CD4-positive, alpha-beta memory T cell (primary cell): ENCODE results near the gene SYTL3. TPM values are rescaled to one million over a fixed set of nuclear protein-coding genes. Genes with fewer than 3 reads are reported as not detected.

ENCODE experiments used
- CTCF ChIA-PET: fragments of 350-600 bp; sonication (Branson Sonifier 250); formaldehyde crosslinking; loops from one replicate; lab custom pipeline; 2021; ENCODE audit warnings: inconsistent platforms; ENCODE audit not compliant: partially characterized antibody; lab: Charles Lee
- POLR2A ChIA-PET: fragments of 350-600 bp; sonication (Branson Sonifier 250); formaldehyde crosslinking; loops from one replicate; lab custom pipeline; 2021; ENCODE audit not compliant: partially characterized antibody; lab: Charles Lee
- DNase-seq, 5 donors: peaks; one replicate each; pipeline versions ENCODE4 v3.0.0 to v3.0.0-alpha.2; 2020 to 2022; ENCODE audit warnings: mixed read lengths in 1 of 5
- H3K27ac ChIP-seq: one replicate; pipeline ENCODE4 v1.7.0; 2013; ENCODE audit warnings: low read depth, low read length
- H3K27me3 ChIP-seq: 2 replicates; pipeline ENCODE4 v1.7.0; 2013; ENCODE audit warnings: mild to moderate bottlenecking, low read length, moderate library complexity; ENCODE audit not compliant: insufficient read depth
- H3K36me3 ChIP-seq: 2 replicates; pipeline ENCODE4 v1.7.0; 2013; ENCODE audit warnings: mild to moderate bottlenecking, low read length, moderate library complexity; ENCODE audit not compliant: insufficient read depth
- H3K4me1 ChIP-seq: 2 replicates; pipeline ENCODE4 v1.7.0; 2013; ENCODE audit warnings: mild to moderate bottlenecking, low read length, moderate library complexity; ENCODE audit not compliant: insufficient read depth
- H3K4me3 ChIP-seq, 2 donors: one replicate each; pipeline ENCODE4 v1.7.0; 2013; ENCODE audit warnings: low read length in 2 of 2, mild to moderate bottlenecking in 1 of 2
- H3K9me3 ChIP-seq, 2 donors: one replicate each; pipeline ENCODE4 v1.7.0; 2013; ENCODE audit warnings: low read length in 2 of 2, control low read depth in 1 of 2; ENCODE audit not compliant: control insufficient read depth in 1 of 2
- H3K27ac Mint-ChIP-seq, 7 donors: one replicate each; pipeline ENCODE4 v1.8.0; 2020 to 2021; ENCODE audit warnings: mixed read lengths in 7 of 7, mild to moderate bottlenecking in 6 of 7, inconsistent platforms in 3 of 7, moderate library complexity in 3 of 7
- H3K27me3 Mint-ChIP-seq, 2 donors: one replicate each; pipeline ENCODE4 v1.8.0; 2020 to 2021; ENCODE audit warnings: mixed read lengths in 2 of 2
- H3K36me3 Mint-ChIP-seq, 2 donors: one replicate each; pipeline ENCODE4 v1.8.0; 2020 to 2021; ENCODE audit warnings: mixed read lengths in 2 of 2, inconsistent platforms in 1 of 2, mild to moderate bottlenecking in 1 of 2
- H3K4me1 Mint-ChIP-seq, 4 donors: one replicate each; pipeline ENCODE4 v1.8.0; 2020 to 2021; ENCODE audit warnings: mixed read lengths in 4 of 4, mild to moderate bottlenecking in 1 of 4
- H3K4me3 Mint-ChIP-seq, 8 donors: one replicate each; pipeline ENCODE4 v1.8.0; 2020 to 2021; ENCODE audit warnings: mixed read lengths in 8 of 8, mild to moderate bottlenecking in 7 of 8, moderate library complexity in 6 of 8, inconsistent platforms in 3 of 8
- H3K9me3 Mint-ChIP-seq, 8 donors: one replicate each; pipeline ENCODE4 v1.8.0; 2020 to 2021; ENCODE audit warnings: mixed read lengths in 8 of 8, mild to moderate bottlenecking in 5 of 8, inconsistent platforms in 3 of 8, moderate library complexity in 1 of 8
- intact Hi-C: fragments of 100-400 bp; cut with micrococcal nuclease; formaldehyde crosslinking; loops from one replicate; pipeline ENCODE4 v1.15.1; 2023
- polyA plus RNA-seq, 2 donors: library from polyadenylated mRNA; unstranded; fragments of 300-500 nt; fragmentation: Illumina TruSeq; gene quantifications; one replicate each; pipeline ENCODE4 v1.2.3, GENCODE V29; 2021
- total RNA-seq, 2 experiments: library from RNA; stranded (reverse); gene quantifications; one replicate each; pipeline ENCODE4 v1.2.3, GENCODE V29; 2021

SYTL3 gene
- total and polyA plus RNA-seq, 4 experiments from 2014 or later = 11.9 to 24.3 (median 17.8) TPM

GRCh38 chr6:158680481-158680880 lies 30.6 kb downstream of the SYTL3 start:
- POLR2A ChIA-PET = no interaction called here

GRCh38 chr6:158684311-158684710 lies 34.5 kb downstream of the SYTL3 start:
- Histone ChIP-seq H3K9me3 (no peaks in the 10 kb centered on the region), H3K27ac (no peak overlapping the region), H3K27me3 (no peaks in the 10 kb centered on the region), H3K4me3 (no peak overlapping the region), H3K4me1 (peaks cover 47% of the 10 kb centered on the region), H3K36me3 (peaks cover 6% of the 10 kb centered on the region)
- no peaks in the 10 kb centered on the region for H3K27me3 Mint-ChIP-seq
- DNase-seq = no peak
- H3K36me3 Mint-ChIP-seq = peaks cover 33 to 56% of the 10 kb centered on the region in 2 donors
- H3K4me3 Mint-ChIP-seq = peak overlapping the region in 1 of 8 donors; percentile 18
- CTCF ChIA-PET = interaction anchor here (0.7 to 1.8 kb wide), 5 partner anchors 14 to 117 kb away, joined by 3 to 6 read pairs (median 3); no protein-coding TSS in a partner anchor
- H3K9me3 Mint-ChIP-seq = peaks cover 0 to 2% (median 0%) of the 10 kb centered on the region in 8 donors
- intact Hi-C loops = no loop called here
- POLR2A ChIA-PET = interaction anchor here (0.7 kb wide), 1 partner anchor 539 kb away, joined by 5 read pairs; no protein-coding TSS in a partner anchor
- peaks cover 42 to 62% (median 52%) of the 10 kb centered on the region in 4 donors for H3K4me1 Mint-ChIP-seq
- H3K27ac Mint-ChIP-seq = peak overlapping the region; percentile 1 to 100 (median 83)

More at GRCh38 chr6:158680481-158680880, 30.6 kb downstream of the SYTL3 start:
- DNase-seq = no peak
- Histone ChIP-seq H3K4me3 (no peak overlapping the region), H3K36me3 (peaks cover 6% of the 10 kb centered on the region), H3K27ac (no peak overlapping the region), H3K9me3 (no peaks in the 10 kb centered on the region), H3K27me3 (no peaks in the 10 kb centered on the region), H3K4me1 (peaks cover 9% of the 10 kb centered on the region)
- intact Hi-C loops = no loop called here
- no peaks in the 10 kb centered on the region for H3K27me3 Mint-ChIP-seq
- H3K4me1 Mint-ChIP-seq = peaks cover 14 to 26% (median 24%) of the 10 kb centered on the region in 4 donors
- peak overlapping the region in 5 of 7 donors; percentile 3 to 52 (median 19) for H3K27ac Mint-ChIP-seq
- CTCF ChIA-PET = interaction anchor here (0.6 to 2.5 kb wide), 2 partner anchors 20 to 216 kb away, joined by 4 to 9 read pairs; no protein-coding TSS in a partner anchor
- H3K36me3 Mint-ChIP-seq = peaks cover 33 to 57% of the 10 kb centered on the region in 2 donors
- no peak overlapping the region for H3K4me3 Mint-ChIP-seq
- no peaks in the 10 kb centered on the region for H3K9me3 Mint-ChIP-seq

GRCh38 chr6:158684745-158685324 lies 35.0 kb downstream of the SYTL3 start:
- Histone ChIP-seq H3K36me3 (peaks cover 6% of the 10 kb centered on the region), H3K27me3 (no peaks in the 10 kb centered on the region), H3K9me3 (no peaks in the 10 kb centered on the region), H3K27ac (no peak overlapping the region), H3K4me3 (no peak overlapping the region), H3K4me1 (peaks cover 52% of the 10 kb centered on the region)
- H3K9me3 Mint-ChIP-seq = peaks cover 0 to 2% (median 0%) of the 10 kb centered on the region in 8 donors
- DNase-seq = no peak
- POLR2A ChIA-PET = interaction anchor here (0.7 kb wide), 1 partner anchor 539 kb away, joined by 5 read pairs; no protein-coding TSS in a partner anchor
- H3K27ac Mint-ChIP-seq = peak overlapping the region; percentile 1 to 100 (median 80)
- H3K4me1 Mint-ChIP-seq = peaks cover 41 to 66% (median 52%) of the 10 kb centered on the region in 4 donors
- H3K27me3 Mint-ChIP-seq = no peaks in the 10 kb centered on the region
- intact Hi-C loops = no loop called here
- H3K4me3 Mint-ChIP-seq = no peak overlapping the region
- CTCF ChIA-PET = interaction anchor here (0.7 to 1.8 kb wide), 7 partner anchors 14 to 457 kb away, joined by 3 to 6 read pairs (median 3); no protein-coding TSS in a partner anchor
- peaks cover 33 to 52% of the 10 kb centered on the region in 2 donors for H3K36me3 Mint-ChIP-seq

GRCh38 chr6:158686311-158686710 lies 36.5 kb downstream of the SYTL3 start:
- Mint-ChIP-seq H3K36me3 (peaks cover 23 to 43% of the 10 kb centered on the region in 2 donors), H3K27ac (peak overlapping the region; percentile 98 to 100 (median 100)), H3K27me3 (no peaks in the 10 kb centered on the region), H3K9me3 (peaks cover 0 to 2% (median 0%) of the 10 kb centered on the region in 8 donors), H3K4me1 (peaks cover 44 to 74% (median 56%) of the 10 kb centered on the region in 4 donors), H3K4me3 (peak overlapping the region; percentile 13 to 91 (median 80))
- H3K36me3 ChIP-seq = peaks cover 6% of the 10 kb centered on the region
- no peaks in the 10 kb centered on the region for H3K27me3 ChIP-seq
- H3K9me3 ChIP-seq = no peaks in the 10 kb centered on the region
- peaks cover 65% of the 10 kb centered on the region for H3K4me1 ChIP-seq
- intact Hi-C loops = no loop called here
- H3K4me3 ChIP-seq = peak overlapping the region in 1 of 2 donors; percentile 25
- H3K27ac ChIP-seq = peak overlapping the region; percentile 85
- ChIA-PET CTCF (interaction anchor here (0.8 to 7.6 kb wide), 3 partner anchors 25 to 56 kb away, joined by 3 to 220 read pairs (median 3); no protein-coding TSS in a partner anchor), POLR2A (interaction anchor here (1.0 to 2.5 kb wide), 10 partner anchors 24 to 452 kb away, joined by 3 to 24 read pairs (median 4); partner anchors contain the start of genes DYNLT1, RSPH3 and SYTL3)
- no peak for DNase-seq

GRCh38 chr6:158686791-158687381 lies 37.0 kb downstream of the SYTL3 start:
- peak overlapping the region; percentile 85 for H3K27ac ChIP-seq
- peaks cover 19 to 40% of the 10 kb centered on the region in 2 donors for H3K36me3 Mint-ChIP-seq
- ChIA-PET POLR2A (interaction anchor here (0.7 to 2.5 kb wide), 13 partner anchors 10 to 453 kb away, joined by 3 to 24 read pairs (median 3); partner anchors contain the start of genes DYNLT1, RSPH3 and SYTL3), CTCF (interaction anchor here (0.8 to 7.6 kb wide), 6 partner anchors 11 to 466 kb away, joined by 3 to 220 read pairs (median 3); no protein-coding TSS in a partner anchor)
- peak overlapping the region in 1 of 2 donors; percentile 25 for H3K4me3 ChIP-seq
- intact Hi-C loops = loop anchor here (1.0 kb wide), 2 partner anchors 27 to 34 kb away; no protein-coding TSS in a partner anchor
- no peaks in the 10 kb centered on the region for H3K9me3 ChIP-seq
- H3K27me3 Mint-ChIP-seq = no peaks in the 10 kb centered on the region
- peaks cover 0 to 2% (median 0%) of the 10 kb centered on the region in 8 donors for H3K9me3 Mint-ChIP-seq
- peak; percentile 84 to 92 (median 87) for DNase-seq
- peak overlapping the region; percentile 53 to 91 (median 80) for H3K4me3 Mint-ChIP-seq
- peaks cover 6% of the 10 kb centered on the region for H3K36me3 ChIP-seq
- peaks cover 65% of the 10 kb centered on the region for H3K4me1 ChIP-seq
- peaks cover 43 to 77% (median 58%) of the 10 kb centered on the region in 4 donors for H3K4me1 Mint-ChIP-seq
- peak overlapping the region; percentile 98 to 100 (median 100) for H3K27ac Mint-ChIP-seq
- no peaks in the 10 kb centered on the region for H3K27me3 ChIP-seq

GRCh38 chr6:158687506-158687905 lies 37.7 kb downstream of the SYTL3 start:
- CTCF ChIA-PET = interaction anchor here (0.8 to 7.6 kb wide), 5 partner anchors 10 to 466 kb away, joined by 3 to 220 read pairs (median 3); no protein-coding TSS in a partner anchor
- H3K4me3 ChIP-seq = peak overlapping the region in 1 of 2 donors; percentile 25
- H3K27ac ChIP-seq = peak overlapping the region; percentile 85
- Mint-ChIP-seq H3K27ac (peak overlapping the region; percentile 98 to 100 (median 100)), H3K4me3 (peak overlapping the region; percentile 53 to 91 (median 80)), H3K27me3 (no peaks in the 10 kb centered on the region), H3K4me1 (peaks cover 43 to 77% (median 58%) of the 10 kb centered on the region in 4 donors), H3K9me3 (peaks cover 0 to 2% (median 0%) of the 10 kb centered on the region in 8 donors), H3K36me3 (peaks cover 17 to 37% of the 10 kb centered on the region in 2 donors)
- H3K27me3 ChIP-seq = no peaks in the 10 kb centered on the region
- H3K4me1 ChIP-seq = peaks cover 65% of the 10 kb centered on the region
- DNase-seq = no peak
- intact Hi-C loops = loop anchor here (1.0 kb wide), 2 partner anchors 27 to 34 kb away; no protein-coding TSS in a partner anchor
- no peaks in the 10 kb centered on the region for H3K9me3 ChIP-seq
- POLR2A ChIA-PET = interaction anchor here (0.7 to 2.5 kb wide), 13 partner anchors 10 to 454 kb away, joined by 3 to 24 read pairs (median 3); partner anchors contain the start of genes DYNLT1, RSPH3 and SYTL3
- peaks cover 6% of the 10 kb centered on the region for H3K36me3 ChIP-seq
